Measurements from ENCODE around the gene LCAT. TPM values are rescaled to one million over a fixed set of nuclear protein-coding genes. Genes with fewer than 3 reads are reported as not detected.

The LCAT gene
- total RNA-seq, 1 experiment from 2014 or later, result 17.8 TPM

DNA sequence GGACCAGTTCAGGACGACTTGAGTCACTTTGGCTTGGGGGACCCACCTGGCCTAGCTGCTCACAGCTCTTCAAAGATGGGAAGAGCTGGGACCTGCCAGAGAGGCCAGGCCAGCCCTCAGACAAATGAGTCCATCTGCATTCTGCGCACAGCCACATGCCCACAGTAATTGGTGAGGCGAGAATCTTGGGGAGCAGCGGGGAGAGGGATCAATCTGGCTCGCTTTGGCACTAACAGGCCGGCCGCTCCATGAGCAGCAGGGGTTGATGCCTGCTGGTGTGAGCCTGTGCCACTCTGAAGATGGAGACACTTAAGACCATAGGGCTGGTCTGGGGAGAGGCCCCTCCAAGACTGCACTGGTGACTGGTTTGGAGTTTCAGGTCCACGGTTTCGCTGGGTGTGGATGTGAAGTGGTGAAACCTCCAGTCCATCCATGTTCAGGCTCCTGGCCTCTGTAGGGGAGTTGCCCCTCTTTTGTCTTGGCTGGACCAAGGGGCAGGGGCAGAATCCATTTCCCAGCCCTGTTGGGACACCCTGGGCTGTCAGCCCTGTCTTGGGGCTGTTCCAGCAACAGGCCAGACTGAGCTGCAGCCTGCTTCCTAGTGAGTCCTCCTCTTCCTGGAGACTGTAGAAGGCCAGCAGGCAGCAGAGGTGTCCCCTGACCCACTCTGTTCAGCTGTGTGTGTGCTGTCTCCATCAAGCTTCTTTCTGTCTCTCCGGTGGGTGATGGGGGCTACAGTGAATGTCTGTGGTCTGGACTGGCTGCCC lies 19.6 kb downstream of the LCAT start:
- Histone ChIP-seq H3T11ph (ENCODE audit: low read length) (no peak overlapping the region), H3K23ac (ENCODE audit: insufficient read length, low read depth, low read length) (no peak overlapping the region), H3K14ac (ENCODE audit: insufficient read depth, low read length) (no peak overlapping the region), H3K23me2 (ENCODE audit: insufficient read length, low read depth, low read length, poor library complexity, severe bottlenecking) (no peaks in the 10 kb centered on the region), H2BK15ac (ENCODE audit: low read depth, low read length) (no peak overlapping the region), H4K91ac (ENCODE audit: insufficient read length, low read depth, low read length) (no peak overlapping the region), H2AK5ac (ENCODE audit: insufficient read length, low read length) (no peak overlapping the region), H3K4me2 (ENCODE audit: insufficient read depth, insufficient read length, low read length) (no peak overlapping the region), H3K79me2 (ENCODE audit: insufficient read depth, low read length) (no peaks in the 10 kb centered on the region), H2BK20ac (ENCODE audit: low read depth, low read length, poor library complexity, severe bottlenecking) (no peak overlapping the region), H3K18ac (ENCODE audit: insufficient read length, low read depth, low read length) (no peak overlapping the region), H3K9me3 (ENCODE audit: control insufficient read depth, low read depth, low read length) (no peaks in the 10 kb centered on the region), H3K4ac (ENCODE audit: low read depth, low read length) (no peak overlapping the region), H2BK120ac (ENCODE audit: low read depth, low read length, poor library complexity, severe bottlenecking) (no peak overlapping the region), H3K56ac (ENCODE audit: insufficient read length, low read depth, low read length) (no peak overlapping the region), H3K27me3 (ENCODE audit: insufficient read depth, low read length) (no peaks in the 10 kb centered on the region), H3K79me1 (ENCODE audit: insufficient read depth, low read depth, low read length, poor library complexity, severe bottlenecking) (no peaks in the 10 kb centered on the region), H4K8ac (replicated peaks; ENCODE audit: insufficient read length, low read depth, low read length) (no peak overlapping the region), H3K4me1 (ENCODE audit: insufficient read depth, low read length) (no peaks in the 10 kb centered on the region), H2AFZ (ENCODE audit: low read length) (no peak overlapping the region), H2BK5ac (ENCODE audit: insufficient read length, low read length) (no peak overlapping the region), H4K20me1 (ENCODE audit: control insufficient read depth, insufficient read depth, insufficient read length) (no peaks in the 10 kb centered on the region), H2BK12ac (ENCODE audit: insufficient read length, low read depth, low read length) (no peak overlapping the region), H3K27ac (ENCODE audit: insufficient read length, low read depth, low read length) (no peak overlapping the region), H3K9ac (ENCODE audit: extremely low read depth, insufficient read length, low read length) (no peak overlapping the region), H4K5ac (ENCODE audit: insufficient read length, low read depth, low read length) (no peak overlapping the region)
- H3K9me3 Mint-ChIP-seq, result no peaks in the 10 kb centered on the region
- peaks cover 4 to 16% of the 10 kb centered on the region in 2 experiments; a peak in 2 of 4 replicates for H3K4me1 Mint-ChIP-seq
- no CpG with 5 or more reads among the region's 10 CpGs for WGBS (ENCODE audit: extremely low coverage, insufficient read length, low lambda C conversion rate)
- peak overlapping the region in 1 of 3 experiments; percentile 81; a peak in 1 of 7 replicates for H3K27ac Mint-ChIP-seq
- H3K36me3 Mint-ChIP-seq (ENCODE audit: insufficient read depth in 1 of 3, low read depth in 3 of 3), result peaks cover 1 to 8% (median 4%) of the 10 kb centered on the region in 3 experiments; a peak in 4 of 7 replicates
- H3K27me3 Mint-ChIP-seq (ENCODE audit: low read depth), result no peaks in the 10 kb centered on the region
- DNase-seq, result no peak
- H3K4me3 Mint-ChIP-seq, result no peak overlapping the region
- TF ChIP-seq, protein P1, sequence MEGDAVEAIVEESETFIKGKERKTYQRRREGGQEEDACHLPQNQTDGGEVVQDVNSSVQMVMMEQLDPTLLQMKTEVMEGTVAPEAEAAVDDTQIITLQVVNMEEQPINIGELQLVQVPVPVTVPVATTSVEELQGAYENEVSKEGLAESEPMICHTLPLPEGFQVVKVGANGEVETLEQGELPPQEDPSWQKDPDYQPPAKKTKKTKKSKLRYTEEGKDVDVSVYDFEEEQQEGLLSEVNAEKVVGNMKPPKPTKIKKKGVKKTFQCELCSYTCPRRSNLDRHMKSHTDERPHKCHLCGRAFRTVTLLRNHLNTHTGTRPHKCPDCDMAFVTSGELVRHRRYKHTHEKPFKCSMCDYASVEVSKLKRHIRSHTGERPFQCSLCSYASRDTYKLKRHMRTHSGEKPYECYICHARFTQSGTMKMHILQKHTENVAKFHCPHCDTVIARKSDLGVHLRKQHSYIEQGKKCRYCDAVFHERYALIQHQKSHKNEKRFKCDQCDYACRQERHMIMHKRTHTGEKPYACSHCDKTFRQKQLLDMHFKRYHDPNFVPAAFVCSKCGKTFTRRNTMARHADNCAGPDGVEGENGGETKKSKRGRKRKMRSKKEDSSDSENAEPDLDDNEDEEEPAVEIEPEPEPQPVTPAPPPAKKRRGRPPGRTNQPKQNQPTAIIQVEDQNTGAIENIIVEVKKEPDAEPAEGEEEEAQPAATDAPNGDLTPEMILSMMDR (conservative IDR thresholded peaks at IDR 0.05), result no peak

Measured in H9 (cell line).